PFSK-1 (cell line): Measurements from ENCODE around the gene HYKK.

ENCODE experiments used
- FOXP2 ChIP-seq: optimal IDR thresholded peaks from 2 replicates; pipeline ENCODE3; 2011; ENCODE audit warnings: borderline replicate concordance, control low read depth, inconsistent platforms; ENCODE audit not compliant: insufficient read depth; ENCODE audit errors: extremely low read length, extremely low read depth
- POLR2AphosphoS5 ChIP-seq: IDR thresholded peaks from 2 replicates; pipeline ENCODE4 v1.6.1; 2012; ENCODE audit warnings: low read depth, mild to moderate bottlenecking, control low read depth, low read length, moderate library complexity
- SIN3A ChIP-seq: IDR thresholded peaks from 2 replicates; pipeline ENCODE4 v1.6.1; 2012; ENCODE audit warnings: mild to moderate bottlenecking, low read length, moderate library complexity, borderline replicate concordance; ENCODE audit not compliant: insufficient read depth
- TAF1 ChIP-seq: IDR thresholded peaks from 2 replicates; pipeline ENCODE4 v1.6.1; 2012; ENCODE audit warnings: low read length, control low read depth, borderline replicate concordance; ENCODE audit not compliant: insufficient read depth
- TF ChIP-seq, protein P1 (sequence below), 2 experiments: IDR thresholded peaks; 2 replicates each; pipeline versions ENCODE4 v1.6.1 to v1.8.0; 2011 to 2012; ENCODE audit warnings: low read depth in 2 of 2, low read length in 2 of 2, control low read depth in 1 of 2, inconsistent platforms in 1 of 2, mild to moderate bottlenecking in 1 of 2, moderate library complexity in 1 of 2; ENCODE audit not compliant: insufficient read depth in 1 of 2

The HYKK gene

DNA sequence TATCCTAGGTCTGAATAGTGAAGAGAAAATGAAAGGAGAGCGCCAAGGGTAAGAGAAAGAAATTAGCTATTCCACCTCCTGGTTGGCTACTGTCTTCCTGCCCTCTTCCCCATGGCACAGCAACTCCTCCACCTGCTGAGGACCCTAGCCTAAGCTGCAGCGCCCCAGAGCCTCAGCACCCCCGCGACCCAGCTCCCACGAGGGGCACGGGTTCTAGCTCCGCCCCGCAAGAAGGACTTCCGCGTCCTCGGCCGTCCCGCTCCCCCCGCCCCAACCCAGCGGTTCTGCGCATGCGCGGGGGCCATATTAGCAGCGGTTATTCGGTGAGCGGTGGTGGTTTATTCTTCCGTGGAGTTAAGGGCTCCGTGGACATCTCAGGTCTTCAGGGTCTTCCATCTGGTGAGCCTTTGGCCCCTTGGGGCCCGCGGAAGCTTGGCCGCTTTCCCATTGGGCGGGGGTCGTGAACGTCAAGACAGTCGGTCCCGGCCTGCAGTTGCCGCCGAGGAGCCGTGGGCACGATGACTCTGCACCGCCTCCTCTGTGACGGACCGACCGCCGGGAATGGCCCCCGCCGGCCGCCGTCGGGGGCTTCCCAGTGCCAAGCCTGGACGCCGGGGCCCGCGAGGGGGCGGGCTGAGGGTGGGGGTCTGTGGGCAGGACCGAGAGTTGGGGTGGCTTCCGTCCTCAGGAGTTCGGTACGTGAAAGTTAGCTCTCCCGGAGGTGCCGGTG, 32.9 kb downstream of the HYKK start, which contains the start of gene PSMA4:
Gene PSMA4 (plus strand): TSS at position 304 of the 730 bp plus-strand sequence. CDS start 1,484 bp downstream, outside the sequence.
- TF ChIP-seq POLR2AphosphoS5, result peak; percentile 96
- TF ChIP-seq, protein P1, sequence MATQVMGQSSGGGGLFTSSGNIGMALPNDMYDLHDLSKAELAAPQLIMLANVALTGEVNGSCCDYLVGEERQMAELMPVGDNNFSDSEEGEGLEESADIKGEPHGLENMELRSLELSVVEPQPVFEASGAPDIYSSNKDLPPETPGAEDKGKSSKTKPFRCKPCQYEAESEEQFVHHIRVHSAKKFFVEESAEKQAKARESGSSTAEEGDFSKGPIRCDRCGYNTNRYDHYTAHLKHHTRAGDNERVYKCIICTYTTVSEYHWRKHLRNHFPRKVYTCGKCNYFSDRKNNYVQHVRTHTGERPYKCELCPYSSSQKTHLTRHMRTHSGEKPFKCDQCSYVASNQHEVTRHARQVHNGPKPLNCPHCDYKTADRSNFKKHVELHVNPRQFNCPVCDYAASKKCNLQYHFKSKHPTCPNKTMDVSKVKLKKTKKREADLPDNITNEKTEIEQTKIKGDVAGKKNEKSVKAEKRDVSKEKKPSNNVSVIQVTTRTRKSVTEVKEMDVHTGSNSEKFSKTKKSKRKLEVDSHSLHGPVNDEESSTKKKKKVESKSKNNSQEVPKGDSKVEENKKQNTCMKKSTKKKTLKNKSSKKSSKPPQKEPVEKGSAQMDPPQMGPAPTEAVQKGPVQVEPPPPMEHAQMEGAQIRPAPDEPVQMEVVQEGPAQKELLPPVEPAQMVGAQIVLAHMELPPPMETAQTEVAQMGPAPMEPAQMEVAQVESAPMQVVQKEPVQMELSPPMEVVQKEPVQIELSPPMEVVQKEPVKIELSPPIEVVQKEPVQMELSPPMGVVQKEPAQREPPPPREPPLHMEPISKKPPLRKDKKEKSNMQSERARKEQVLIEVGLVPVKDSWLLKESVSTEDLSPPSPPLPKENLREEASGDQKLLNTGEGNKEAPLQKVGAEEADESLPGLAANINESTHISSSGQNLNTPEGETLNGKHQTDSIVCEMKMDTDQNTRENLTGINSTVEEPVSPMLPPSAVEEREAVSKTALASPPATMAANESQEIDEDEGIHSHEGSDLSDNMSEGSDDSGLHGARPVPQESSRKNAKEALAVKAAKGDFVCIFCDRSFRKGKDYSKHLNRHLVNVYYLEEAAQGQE (IDR thresholded peaks at IDR 0.05; ENCODE audit: insufficient read depth in 1 of 2, low read depth in 2 of 2, low read length in 2 of 2), result peak; percentile 9 to 52; a peak in 1 of 4 replicates
- TF ChIP-seq TAF1, result peak; percentile 85; the same call in 1 of the 2 replicates
- peak; percentile 25; the same call in 1 of the 2 replicates for TF ChIP-seq SIN3A
- TF ChIP-seq FOXP2, result peak; percentile 19

DNA sequence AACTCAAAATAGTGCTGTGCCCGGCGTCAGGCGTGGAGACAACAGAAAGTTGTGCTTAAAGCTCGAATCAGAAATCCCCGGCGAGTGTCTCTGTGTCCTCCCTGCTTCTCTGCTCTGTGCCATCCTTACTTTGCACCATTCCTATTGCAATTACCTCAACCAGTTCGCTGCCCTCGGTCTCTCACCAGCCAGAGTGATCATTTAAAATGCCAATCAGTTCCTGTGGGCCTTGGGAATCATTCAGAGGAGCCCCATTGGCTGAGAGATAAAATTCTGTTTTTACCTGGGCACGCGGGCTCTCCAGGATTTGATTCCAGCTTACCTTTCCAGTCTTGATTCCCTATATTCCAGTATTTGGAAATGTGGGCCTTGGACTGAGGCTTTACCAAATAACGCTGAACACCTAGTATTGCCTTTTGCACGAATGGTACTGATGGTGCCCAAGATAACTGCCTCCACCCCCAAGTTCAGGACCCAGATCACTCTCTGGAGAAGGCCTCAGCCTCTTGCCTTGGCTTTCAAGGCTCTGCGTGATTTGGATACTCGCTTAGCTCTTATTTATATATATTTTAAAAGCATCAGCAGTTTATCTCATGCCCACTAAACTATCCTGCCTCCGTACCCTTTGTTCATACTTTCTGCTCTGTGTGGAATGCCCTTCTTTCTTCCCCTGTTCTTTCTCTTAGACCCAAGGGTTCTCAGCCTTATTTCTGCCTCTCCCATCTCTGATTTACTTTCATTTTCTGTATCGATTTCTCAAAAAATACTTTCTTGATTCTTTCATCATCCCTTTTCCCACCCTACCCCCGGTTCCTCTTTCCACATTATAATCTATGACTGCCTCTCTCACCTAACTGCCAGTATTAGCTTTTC, 33.7 kb downstream of the HYKK start:
- TF ChIP-seq SIN3A (no peak), FOXP2 (no peak), TAF1 (no peak), POLR2AphosphoS5 (no peak)
- TF ChIP-seq, protein P1 (IDR thresholded peaks at IDR 0.05; ENCODE audit: insufficient read depth in 1 of 2, low read depth in 2 of 2, low read length in 2 of 2), result no peak

DNA sequence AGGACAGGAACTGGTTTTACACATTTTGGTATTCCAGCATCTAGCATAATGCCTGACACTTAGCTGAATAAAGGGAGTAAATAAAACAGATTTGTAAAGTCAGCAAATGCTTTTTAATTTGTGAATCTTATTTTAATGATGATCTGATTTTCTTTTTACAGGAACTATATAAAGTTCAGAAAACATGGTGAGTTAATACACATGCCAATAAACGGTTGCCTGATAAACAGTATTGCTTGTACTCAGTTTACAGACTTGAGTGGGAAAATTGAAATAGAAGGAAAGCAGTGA, 34.3 kb downstream of the HYKK start:
- TF ChIP-seq FOXP2 (no peak), POLR2AphosphoS5 (no peak), TAF1 (no peak), SIN3A (no peak)
- TF ChIP-seq, protein P1 (IDR thresholded peaks at IDR 0.05; ENCODE audit: insufficient read depth in 1 of 2, low read depth in 2 of 2, low read length in 2 of 2), result no peak

DNA sequence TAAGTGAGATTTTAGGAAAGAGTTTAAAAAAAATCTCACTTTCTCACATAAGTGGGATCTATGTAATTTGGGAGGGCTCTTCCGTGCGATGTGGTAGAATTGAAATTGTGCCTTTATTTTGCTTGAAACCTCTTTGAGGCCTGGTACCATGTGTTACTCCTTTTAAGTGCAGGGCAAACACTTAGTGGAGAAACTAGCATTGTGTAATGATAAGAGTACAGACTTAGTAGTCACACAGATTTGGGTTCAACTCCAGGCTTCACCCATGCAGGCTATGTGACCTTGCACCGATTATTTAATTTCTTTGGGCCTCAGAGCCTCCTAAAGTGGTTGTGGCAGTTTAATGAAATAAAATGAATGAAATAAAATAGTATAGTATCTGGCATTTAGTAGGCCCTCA, 35.3 kb downstream of the HYKK start:
- TF ChIP-seq, protein P1 (IDR thresholded peaks at IDR 0.05; ENCODE audit: insufficient read depth in 1 of 2, low read depth in 2 of 2, low read length in 2 of 2), result no peak
- no peak for TF ChIP-seq POLR2AphosphoS5
- no peak for TF ChIP-seq TAF1
- TF ChIP-seq SIN3A, result no peak
- TF ChIP-seq FOXP2, result no peak
